Activated CD4-positive, alpha-beta T cell treated with anti-CD3 and anti-CD28 coated beads, Interleukin-2, amount 50 U/mL, for 24 hours (primary cell): ENCODE results near the gene FIGN.

Experiments
- DNase-seq, 2 donors: peaks; one replicate each; pipeline ENCODE4 v3.0.0-alpha.2; 2020; ENCODE audit warnings: low read depth in 1 of 2, low spot score in 1 of 2

Gene FIGN

DNA sequence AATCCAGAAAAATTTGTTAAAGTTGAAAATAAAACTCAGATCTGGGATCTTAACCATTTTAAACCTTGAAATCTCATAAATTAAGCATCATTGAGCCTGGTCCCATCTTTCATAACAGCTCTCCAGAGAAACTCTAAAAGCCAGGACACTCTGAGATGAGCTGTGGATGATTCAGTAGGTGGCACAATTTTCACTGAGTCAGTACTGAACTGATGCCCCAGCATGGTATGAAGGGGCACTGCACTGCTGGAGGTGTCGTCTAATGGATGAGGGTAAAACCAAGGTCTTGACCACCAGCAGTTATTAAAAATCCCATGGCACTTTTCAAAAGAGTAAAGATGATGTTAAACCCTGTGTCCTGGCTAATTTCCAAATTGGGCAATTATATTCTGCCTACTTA lies 170.6 kb downstream of the FIGN start:
- no peak for DNase-seq

GRCh38 chr2:163564236-163564635 lies 171.6 kb downstream of the FIGN start:
- DNase-seq, result no peak

- DNase-seq, result no peak
Observed at GRCh38 chr2:163563336-163563735, 172.5 kb downstream of the FIGN start.

DNA sequence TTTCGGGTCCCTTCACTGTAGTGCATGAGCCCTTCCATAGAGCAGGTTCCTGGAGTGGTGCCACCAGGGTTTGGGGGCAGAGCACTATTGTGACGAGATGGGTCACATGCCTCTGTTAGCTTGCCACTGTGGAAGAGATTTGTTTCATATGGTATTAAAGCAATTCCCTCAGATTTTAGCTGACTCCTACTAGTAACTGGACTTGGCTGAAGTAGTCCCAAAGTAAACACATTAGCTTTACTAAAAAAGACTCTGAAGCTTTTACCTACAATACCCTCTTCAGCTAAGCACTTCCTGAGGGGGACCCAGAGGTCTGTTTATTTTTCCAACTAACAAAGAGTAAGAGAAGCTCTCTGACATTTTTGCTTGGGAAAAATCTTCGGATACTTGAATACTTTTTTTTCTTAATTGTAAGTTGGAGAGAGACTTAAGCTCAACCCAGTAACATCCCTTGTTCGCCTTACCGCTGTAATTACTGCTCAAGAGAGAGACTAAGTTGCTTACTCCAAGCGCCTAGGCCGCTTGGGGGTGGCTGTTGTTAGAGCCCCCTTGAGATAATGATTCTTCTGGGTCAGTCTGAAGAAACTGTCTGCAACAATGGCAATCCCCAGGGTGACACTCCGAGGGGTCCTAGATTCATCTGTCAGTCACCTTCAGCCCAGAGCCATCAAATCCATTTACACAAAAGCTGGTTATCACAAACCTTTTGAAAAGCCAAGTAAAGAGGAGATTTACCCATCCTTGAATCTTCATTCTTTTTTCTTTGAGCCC lies 177.4 kb downstream of the FIGN start:
- no peak for DNase-seq

DNA sequence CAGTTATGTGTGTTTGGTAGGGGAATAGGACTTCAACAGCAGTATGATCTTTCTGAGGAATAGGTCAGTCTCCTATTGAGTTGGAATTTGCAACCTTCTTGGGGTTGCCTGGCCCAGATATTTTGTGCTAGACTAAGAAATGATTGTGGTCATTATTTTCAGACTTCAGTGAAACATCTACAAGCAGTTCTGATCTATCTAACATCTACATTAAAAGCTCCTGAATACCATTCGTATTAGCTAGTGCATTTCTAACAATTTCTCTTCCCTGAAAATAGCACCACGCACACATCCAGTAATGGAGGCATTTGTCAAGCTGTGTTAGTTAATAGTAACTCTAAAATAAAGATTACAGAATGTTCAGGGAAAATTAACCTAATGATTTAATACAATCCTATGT lies 179.3 kb downstream of the FIGN start:
- DNase-seq, result no peak

DNA sequence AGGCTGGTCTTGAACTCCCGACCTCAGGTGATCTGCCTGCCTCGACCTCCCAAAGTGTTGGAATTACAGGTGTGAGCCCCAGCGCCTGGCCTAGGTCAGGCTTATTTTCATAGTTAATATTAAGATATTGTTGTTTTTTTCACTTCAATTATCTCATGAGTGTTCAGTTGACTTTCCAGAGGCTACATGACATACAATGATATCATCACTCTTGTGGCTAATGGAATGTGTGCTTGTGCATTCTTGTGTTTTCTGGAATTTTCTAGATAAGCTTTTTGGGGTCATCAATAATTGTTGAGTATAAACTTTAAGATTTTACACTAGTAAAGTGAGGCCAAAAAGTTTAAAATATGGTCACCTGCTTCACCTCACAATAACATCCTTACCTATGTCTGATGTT lies 180.9 kb downstream of the FIGN start:
- no peak for DNase-seq

DNA sequence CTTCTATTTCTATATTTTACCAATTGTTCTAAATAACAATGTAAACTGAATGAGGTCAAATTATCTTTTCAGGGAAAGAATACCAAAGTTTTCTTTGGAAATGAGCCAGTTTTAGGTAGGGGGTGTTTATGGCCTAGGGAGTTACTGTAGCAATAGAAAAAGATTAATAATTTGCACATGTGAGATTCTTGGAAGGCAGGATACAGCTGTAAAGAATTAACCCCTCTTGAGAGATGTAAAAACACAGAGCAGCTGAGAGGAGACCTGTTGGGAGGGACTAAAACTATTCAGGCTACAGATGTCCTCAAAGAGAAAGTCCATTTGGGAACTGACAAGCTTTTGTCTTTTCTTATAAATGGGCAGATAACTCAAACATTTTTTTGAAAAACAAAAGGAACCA lies 182.2 kb downstream of the FIGN start:
- no peak for DNase-seq

DNA sequence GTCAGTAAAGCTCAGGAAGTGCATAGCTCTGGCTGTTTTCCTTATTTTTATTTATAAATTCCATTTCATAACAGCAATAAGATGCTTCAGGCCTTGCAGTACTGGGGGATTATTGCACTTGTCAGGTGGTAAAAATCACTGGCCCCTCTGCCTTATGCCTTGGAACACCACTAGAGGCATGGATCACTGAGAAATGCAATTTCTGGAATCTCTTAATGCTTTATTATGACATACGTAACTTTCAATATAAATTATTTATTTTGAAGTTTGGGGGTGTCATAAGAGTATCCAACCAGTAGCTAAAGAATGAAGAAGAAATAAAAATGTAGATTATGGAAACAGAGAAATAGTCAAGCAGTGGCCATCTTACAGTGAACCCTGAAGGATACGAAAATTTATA lies 183.1 kb downstream of the FIGN start:
- DNase-seq, result no peak

DNA sequence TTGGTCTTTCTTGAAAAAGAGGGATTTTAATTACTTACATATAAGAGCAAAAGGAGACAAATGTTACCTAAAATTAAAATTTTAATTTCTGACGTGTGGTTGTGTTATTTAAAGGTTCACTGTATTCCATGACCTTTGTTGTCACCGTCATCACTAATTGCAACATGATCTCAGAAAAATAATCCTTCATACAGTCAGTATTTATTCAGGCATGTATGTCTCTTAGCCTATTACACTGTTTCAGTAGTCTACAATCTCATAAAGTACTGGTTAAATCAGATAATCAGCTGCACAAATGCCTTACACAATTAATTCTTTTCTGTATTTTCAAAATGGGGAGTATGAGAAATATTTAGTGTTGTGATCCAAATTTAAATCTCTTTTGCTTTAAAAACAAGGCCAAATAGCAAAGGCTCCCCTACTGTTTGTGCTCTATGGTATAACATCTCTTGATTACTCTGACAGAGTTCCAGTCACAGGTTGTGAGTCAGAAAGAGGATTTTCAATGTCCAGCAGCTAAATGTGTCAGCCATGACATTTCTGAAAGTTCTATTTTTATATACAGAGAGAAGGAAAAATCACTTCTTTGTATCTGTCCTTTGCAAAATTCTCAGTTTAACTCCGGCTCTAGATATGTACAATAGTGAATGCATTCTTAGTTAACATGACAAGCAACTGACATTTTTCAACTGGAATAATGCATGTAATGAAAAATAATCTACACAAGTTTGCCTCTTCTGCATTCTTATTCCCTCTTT lies 184.0 kb downstream of the FIGN start:
- DNase-seq, result no peak

DNA sequence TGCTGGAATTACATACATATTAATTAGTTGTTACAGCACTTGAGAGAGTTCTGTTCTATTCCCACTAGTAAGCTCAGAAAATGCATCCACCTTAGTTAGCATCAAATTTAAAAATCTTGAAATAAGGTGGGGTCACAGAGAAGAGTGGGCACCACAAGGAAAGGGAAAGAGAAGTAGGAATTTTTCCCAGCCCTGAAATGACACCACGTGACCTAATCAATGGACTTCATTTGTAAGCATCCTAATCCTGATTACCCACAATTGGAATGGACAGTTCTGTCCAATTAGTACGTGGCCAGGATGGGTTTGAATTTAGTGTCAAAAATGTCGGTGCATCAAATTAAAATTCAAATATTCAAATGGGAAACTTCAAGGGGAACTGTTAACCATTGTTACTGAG lies 186.8 kb downstream of the FIGN start:
- no peak for DNase-seq
